SK-N-SH (cell line): ENCODE data around the gene C12orf42. TPM values are rescaled to one million over a fixed set of nuclear protein-coding genes. Genes with fewer than 3 reads are reported as not detected.

Experiments used
- CTCF ChIA-PET: fragments of 300-600, 350-600 bp; formaldehyde crosslinking; extraction: SDS; loops from one replicate; lab custom pipeline; 2021; lab: Yijun Ruan, JAX
- POLR2A ChIA-PET: fragments of 350-600 bp; sonication (Branson Sonifier 250); formaldehyde crosslinking; extraction: SDS; loops from one replicate; lab custom pipeline; 2020; ENCODE audit warnings: antibody characterized with exemption, inconsistent platforms; lab: Yijun Ruan, JAX
- DNase-seq: peaks from one replicate; pipeline ENCODE4 v3.0.0; 2012
- H2AFZ ChIP-seq: fragments of 200-600 bp; sonication (generic); 2 replicates; pipeline ENCODE4 v1.8.1; 2016; ENCODE audit warnings: antibody characterized with exemption, mild to moderate bottlenecking, low read depth
- H3F3A ChIP-seq: fragments of 200-600 bp; sonication (generic); replicated peaks from 2 replicates; pipeline ENCODE3; 2016; ENCODE audit warnings: antibody characterized with exemption, mild to moderate bottlenecking; ENCODE audit not compliant: insufficient read depth
- H3K27ac ChIP-seq, 2 experiments: fragments of 200-500 bp in 1 of 2; fragments of 200-600 bp in 1 of 2; sonication (Bioruptor generic) in 1 of 2; sonication (generic), shearing (Covaris generic) in 1 of 2; 2 replicates each; pipeline versions ENCODE4 v1.5.1 to v1.6.1; 2014 to 2016; ENCODE audit warnings: low read depth in 2 of 2, inconsistent platforms in 1 of 2, low read length in 1 of 2, mild to moderate bottlenecking in 1 of 2, mixed read lengths in 1 of 2
- H3K27me3 ChIP-seq: fragments of 200-600 bp; sonication (generic), shearing (Covaris generic); 2 replicates; pipeline ENCODE4 v1.6.1; 2016; ENCODE audit warnings: mixed run types; ENCODE audit not compliant: insufficient read depth
- H3K36me3 ChIP-seq, 2 experiments: fragments of 200-500 bp in 1 of 2; fragments of 200-600 bp in 1 of 2; sonication (Bioruptor generic) in 1 of 2; sonication (generic) in 1 of 2; replicated peaks in 1 of 2; 2 replicates each; pipeline versions ENCODE3 to v1.5.1; 2014 to 2016; ENCODE audit warnings: low read length in 1 of 2, mild to moderate bottlenecking in 1 of 2; ENCODE audit not compliant: insufficient read depth in 2 of 2, control insufficient read depth in 1 of 2
- H3K4me1 ChIP-seq, 2 experiments: fragments of 200-500 bp in 1 of 2; fragments of 200-600 bp in 1 of 2; sonication (Bioruptor generic) in 1 of 2; sonication (generic), shearing (Covaris generic) in 1 of 2; 2 replicates each; pipeline versions ENCODE4 v1.5.1 to v1.6.1; 2014 to 2016; ENCODE audit warnings: low read depth in 1 of 2, low read length in 1 of 2, mixed run types in 1 of 2; ENCODE audit not compliant: insufficient read depth in 2 of 2, control insufficient read depth in 1 of 2
- H3K4me2 ChIP-seq: fragments of 200-600 bp; sonication (generic), shearing (Covaris generic); 2 replicates; pipeline ENCODE4 v1.6.1; 2017; ENCODE audit warnings: mixed run types
- H3K4me3 ChIP-seq, 2 experiments: fragments of 200-500 bp in 1 of 2; fragments of 200-600 bp in 1 of 2; sonication (Bioruptor generic) in 1 of 2; sonication (generic), shearing (Covaris generic) in 1 of 2; 2 replicates each; pipeline versions ENCODE4 v1.5.1 to v1.8.1; 2014 to 2016; ENCODE audit warnings: low read depth in 2 of 2, inconsistent platforms in 1 of 2, low read length in 1 of 2, mild to moderate bottlenecking in 1 of 2, mixed read lengths in 1 of 2, moderate library complexity in 1 of 2
- H3K79me2 ChIP-seq: fragments of 200-600 bp; sonication (generic); 2 replicates; pipeline ENCODE4 v1.8.1; 2017; ENCODE audit warnings: mild to moderate bottlenecking; ENCODE audit not compliant: insufficient read depth
- H3K9ac ChIP-seq: fragments of 200-600 bp; sonication (generic); 2 replicates; pipeline ENCODE4 v1.6.1; 2017; ENCODE audit warnings: mixed run types
- H3K9me2 ChIP-seq: fragments of 200-600 bp; sonication (generic); 2 replicates; pipeline ENCODE4 v1.6.1; 2017; ENCODE audit warnings: mixed run types
- H3K9me3 ChIP-seq: fragments of 200-600 bp; sonication (generic); 2 replicates; pipeline ENCODE4 v1.6.1; 2017; ENCODE audit warnings: mixed run types, mild to moderate bottlenecking, moderate library complexity
- H4K20me1 ChIP-seq: fragments of 200-600 bp; sonication (generic); 2 replicates; pipeline ENCODE4 v1.6.1; 2017; ENCODE audit warnings: mild to moderate bottlenecking, mixed run types; ENCODE audit not compliant: insufficient read depth
- CHD2 ChIP-seq: fragments of 150-350 bp; IDR thresholded peaks from 2 replicates; pipeline ENCODE4 v1.6.1; 2018; ENCODE audit warnings: low read length; ENCODE audit not compliant: partially characterized antibody
- ELF1 ChIP-seq: IDR thresholded peaks from 2 replicates; pipeline ENCODE4 v1.4.0; 2012
- EP300 ChIP-seq, 2 experiments: IDR thresholded peaks; 2 replicates each; pipeline versions ENCODE4 v1.4.0 to v1.6.1; 2012; ENCODE audit warnings: borderline replicate concordance in 1 of 2, low read depth in 1 of 2, low read length in 1 of 2
- EZH2phosphoT487 ChIP-seq: fragments of 200-600 bp; sonication (generic); IDR thresholded peaks from 2 replicates; pipeline ENCODE4 v1.6.1; 2017; ENCODE audit warnings: low read depth, mixed run types, mild to moderate bottlenecking, antibody characterized with exemption, moderate library complexity, borderline replicate concordance
- FOSL2 ChIP-seq: IDR thresholded peaks from 2 replicates; pipeline ENCODE4 v1.4.0; 2012; ENCODE audit warnings: low read depth, mild to moderate bottlenecking, moderate library complexity, borderline replicate concordance
- FOXM1 ChIP-seq: IDR thresholded peaks from 2 replicates; pipeline ENCODE4 v1.4.0; 2012; ENCODE audit warnings: low read depth, mild to moderate bottlenecking
- MEF2A ChIP-seq: IDR thresholded peaks from 2 replicates; pipeline ENCODE4 v1.4.0; 2012; ENCODE audit warnings: low read depth, borderline replicate concordance
- MXI1 ChIP-seq: IDR thresholded peaks from 2 replicates; pipeline ENCODE4 v1.6.1; 2012; ENCODE audit warnings: mild to moderate bottlenecking, low read depth, low read length, improper control_type of control experiment
- NFIC ChIP-seq: IDR thresholded peaks from 2 replicates; pipeline ENCODE4 v1.4.0; 2012; ENCODE audit warnings: borderline replicate concordance
- NRF1 ChIP-seq: IDR thresholded peaks from 2 replicates; pipeline ENCODE4 v1.6.1; 2012; ENCODE audit warnings: low read depth, mild to moderate bottlenecking, low read length
- POLR2AphosphoS5 ChIP-seq: IDR thresholded peaks from 2 replicates; pipeline ENCODE4 v1.6.1; 2012; ENCODE audit warnings: low read depth, low read length
- RAD21 ChIP-seq: IDR thresholded peaks from 2 replicates; pipeline ENCODE4 v1.6.1; 2012; ENCODE audit warnings: mild to moderate bottlenecking, low read length
- RCOR1 ChIP-seq: fragments of 150-350 bp; IDR thresholded peaks from 2 replicates; pipeline ENCODE4 v1.6.1; 2017; ENCODE audit warnings: antibody characterized with exemption, low read length
- RXRA ChIP-seq: IDR thresholded peaks from 2 replicates; pipeline ENCODE4 v1.4.0; 2012; ENCODE audit warnings: low read depth, mild to moderate bottlenecking, borderline replicate concordance
- TCF12 ChIP-seq: IDR thresholded peaks from 2 replicates; pipeline ENCODE4 v1.4.0; 2012
- TEAD4 ChIP-seq: IDR thresholded peaks from 2 replicates; pipeline ENCODE4 v1.4.0; 2012; ENCODE audit warnings: mild to moderate bottlenecking, borderline replicate concordance; ENCODE audit not compliant: insufficient read depth
- USF1 ChIP-seq: IDR thresholded peaks from 2 replicates; pipeline ENCODE4 v1.4.0; 2012; ENCODE audit warnings: low read depth, borderline replicate concordance
- YY1 ChIP-seq: IDR thresholded peaks from 2 replicates; pipeline ENCODE4 v1.4.0; 2012; ENCODE audit warnings: low read depth, mild to moderate bottlenecking
- polyA plus RNA-seq, 3 experiments: library from polyadenylated mRNA; depleted of rRNA; stranded (reverse); fragments of >200 nt; gene quantifications; 2 replicates each; pipeline ENCODE4 v1.2.3, GENCODE V29; 2012
- TF ChIP-seq, protein P1 (sequence below): fragments of 150-350 bp; IDR thresholded peaks from 2 replicates; pipeline ENCODE4 v1.6.1; 2016; ENCODE audit warnings: mild to moderate bottlenecking, low read depth, low read length
- TF ChIP-seq, protein P2 (sequence below): fragments of 200-600 bp; sonication (generic); IDR thresholded peaks from 2 replicates; pipeline ENCODE4 v1.6.1; 2017; ENCODE audit warnings: antibody characterized with exemption, mild to moderate bottlenecking, moderate library complexity

Gene C12orf42
- polyA plus RNA-seq, 1 of the 3 experiments (the other 2 are of a cell fraction): not detected

- no peak for DNase-seq
- H3F3A ChIP-seq: no peaks in the 10 kb centered on the region
- H2AFZ ChIP-seq: no peak overlapping the region
- no peaks in the 10 kb centered on the region for H3K9me3 ChIP-seq
- H3K4me3 ChIP-seq: no peak overlapping the region
- no peak for TF ChIP-seq NFIC
- no peak for TF ChIP-seq ELF1
- TF ChIP-seq MEF2A: no peak
- TF ChIP-seq, protein P1, sequence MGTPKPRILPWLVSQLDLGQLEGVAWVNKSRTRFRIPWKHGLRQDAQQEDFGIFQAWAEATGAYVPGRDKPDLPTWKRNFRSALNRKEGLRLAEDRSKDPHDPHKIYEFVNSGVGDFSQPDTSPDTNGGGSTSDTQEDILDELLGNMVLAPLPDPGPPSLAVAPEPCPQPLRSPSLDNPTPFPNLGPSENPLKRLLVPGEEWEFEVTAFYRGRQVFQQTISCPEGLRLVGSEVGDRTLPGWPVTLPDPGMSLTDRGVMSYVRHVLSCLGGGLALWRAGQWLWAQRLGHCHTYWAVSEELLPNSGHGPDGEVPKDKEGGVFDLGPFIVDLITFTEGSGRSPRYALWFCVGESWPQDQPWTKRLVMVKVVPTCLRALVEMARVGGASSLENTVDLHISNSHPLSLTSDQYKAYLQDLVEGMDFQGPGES: no peak
- TF ChIP-seq YY1: no peak
- no peak for TF ChIP-seq NRF1
- TF ChIP-seq RAD21: no peak
- TF ChIP-seq MXI1: no peak
- TF ChIP-seq, protein P2, sequence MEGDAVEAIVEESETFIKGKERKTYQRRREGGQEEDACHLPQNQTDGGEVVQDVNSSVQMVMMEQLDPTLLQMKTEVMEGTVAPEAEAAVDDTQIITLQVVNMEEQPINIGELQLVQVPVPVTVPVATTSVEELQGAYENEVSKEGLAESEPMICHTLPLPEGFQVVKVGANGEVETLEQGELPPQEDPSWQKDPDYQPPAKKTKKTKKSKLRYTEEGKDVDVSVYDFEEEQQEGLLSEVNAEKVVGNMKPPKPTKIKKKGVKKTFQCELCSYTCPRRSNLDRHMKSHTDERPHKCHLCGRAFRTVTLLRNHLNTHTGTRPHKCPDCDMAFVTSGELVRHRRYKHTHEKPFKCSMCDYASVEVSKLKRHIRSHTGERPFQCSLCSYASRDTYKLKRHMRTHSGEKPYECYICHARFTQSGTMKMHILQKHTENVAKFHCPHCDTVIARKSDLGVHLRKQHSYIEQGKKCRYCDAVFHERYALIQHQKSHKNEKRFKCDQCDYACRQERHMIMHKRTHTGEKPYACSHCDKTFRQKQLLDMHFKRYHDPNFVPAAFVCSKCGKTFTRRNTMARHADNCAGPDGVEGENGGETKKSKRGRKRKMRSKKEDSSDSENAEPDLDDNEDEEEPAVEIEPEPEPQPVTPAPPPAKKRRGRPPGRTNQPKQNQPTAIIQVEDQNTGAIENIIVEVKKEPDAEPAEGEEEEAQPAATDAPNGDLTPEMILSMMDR: no peak
- no peak for TF ChIP-seq FOXM1
- TF ChIP-seq POLR2AphosphoS5: no peak
- no peak for TF ChIP-seq RCOR1
- no peak for TF ChIP-seq TEAD4
- TF ChIP-seq FOSL2: no peak
- no peak for TF ChIP-seq TCF12
- TF ChIP-seq EZH2phosphoT487: no peak
- no peak for TF ChIP-seq EP300 (IDR thresholded peaks at IDR 0.05; ENCODE audit: borderline replicate concordance in 1 of 2, low read depth in 1 of 2, low read length in 1 of 2)
- no peak for TF ChIP-seq USF1
- no peak for TF ChIP-seq CHD2
- TF ChIP-seq RXRA: no peak
- CTCF ChIA-PET: interaction anchor here (1.1 kb wide), 1 partner anchor 8 kb away, joined by 3 read pairs; no protein-coding TSS in a partner anchor
- no peak overlapping the region for H3K9ac ChIP-seq
- no peaks in the 10 kb centered on the region for H3K9me2 ChIP-seq
- no peaks in the 10 kb centered on the region for H4K20me1 ChIP-seq
- POLR2A ChIA-PET: no interaction called here
- H3K27me3 ChIP-seq: no peaks in the 10 kb centered on the region
- H3K79me2 ChIP-seq: no peaks in the 10 kb centered on the region
- no peak overlapping the region for H3K4me2 ChIP-seq
- no peaks in the 10 kb centered on the region for H3K36me3 ChIP-seq
- H3K27ac ChIP-seq: no peak overlapping the region
- H3K4me1 ChIP-seq: no peaks in the 10 kb centered on the region; a peak in 1 of 4 replicates
These were observed 225.8 kb downstream of the C12orf42 start for GRCh38 chr12:103269946-103270345.
